Left ventricle myocardium inferior (tissue), 1 donor: ENCODE data around the gene DUSP21. TPM values are rescaled to one million over a fixed set of nuclear protein-coding genes. Genes with fewer than 3 reads are reported as not detected.

Source experiments
- DNase-seq: peaks from one replicate; pipeline ENCODE4 v3.0.0-alpha.2; 2020
- H3K27ac ChIP-seq: fragments of 200-600 bp; replicated peaks from 2 replicates; pipeline ENCODE4 v1.8.0; 2021
- H3K27me3 ChIP-seq: fragments of 200-600 bp; 2 replicates; pipeline ENCODE4 v1.8.0; 2021; ENCODE audit warnings: low read depth
- H3K36me3 ChIP-seq: fragments of 200-600 bp; 2 replicates; pipeline ENCODE4 v1.8.0; 2021
- H3K4me1 ChIP-seq: fragments of 200-600 bp; 2 replicates; pipeline ENCODE4 v1.8.0; 2021
- H3K4me3 ChIP-seq: fragments of 200-600 bp; 2 replicates; pipeline ENCODE4 v1.8.0; 2021; ENCODE audit warnings: mild to moderate bottlenecking, moderate library complexity
- H3K9me3 ChIP-seq: fragments of 200-600 bp; replicated peaks from 2 replicates; pipeline ENCODE4 v1.8.0; 2021
- CTCF ChIP-seq: fragments of 200-600 bp; IDR thresholded peaks from 2 replicates; pipeline ENCODE4 v1.8.0; 2021; ENCODE audit warnings: antibody characterized with exemption, mild to moderate bottlenecking, borderline replicate concordance
- intact Hi-C: fragments of 100-400 bp; cut with micrococcal nuclease; formaldehyde crosslinking; loops from one replicate; pipeline ENCODE4 v1.11.0; 2022
- long read RNA-seq: library from polyadenylated mRNA; unstranded; transcript quantifications from one replicate; pipeline ENCODE4 v2.0.0, GENCODE V29; 2021
- total RNA-seq: library from RNA; stranded (reverse); fragmentation: NEBNext Ultra II Directional; extraction: Animal tissue kit (Norgen Biotek cat#: 25700); gene quantifications from one replicate; pipeline ENCODE4 v1.2.1, GENCODE V29; 2021
- donor health status: DM: no; HTN: yes; CAD: no; lungs with severe emphysema.

The DUSP21 gene
- not detected for total RNA-seq
- long read RNA-seq: 0 reads

- Histone ChIP-seq H3K9me3 (no peaks in the 10 kb centered on the region), H3K36me3 (no peaks in the 10 kb centered on the region), H3K4me3 (no peak within 1 kb of the TSS), H3K27ac (no peak within 1 kb of the TSS), H3K27me3 (no peaks in the 10 kb centered on the region), H3K4me1 (no peaks in the 10 kb centered on the region)
- no peak for DNase-seq
- no peak for TF ChIP-seq CTCF
- intact Hi-C loops: no loop called here
Measured at GRCh38 chrX:44843753-44844152, at the start of gene DUSP21. DUSP21 (plus strand) TSS chrX:44844021; CDS start chrX:44844133, 112 bp downstream.

- H3K27ac ChIP-seq: no peak overlapping the region
Measured at GRCh38 chrX:44795945-44796450, 47.8 kb upstream of the DUSP21 start.

GRCh38 chrX:44802613-44803012, 41.2 kb upstream of the DUSP21 start:
- TF ChIP-seq CTCF: no peak
- no peaks in the 10 kb centered on the region for H3K27me3 ChIP-seq
- no peak for DNase-seq
- intact Hi-C loops: no loop called here
- no peaks in the 10 kb centered on the region for H3K36me3 ChIP-seq
- H3K4me3 ChIP-seq: no peak overlapping the region
- H3K9me3 ChIP-seq: no peaks in the 10 kb centered on the region
- H3K4me1 ChIP-seq: no peaks in the 10 kb centered on the region
- no peak overlapping the region for H3K27ac ChIP-seq

More at GRCh38 chrX:44795945-44796450, 47.8 kb upstream of the DUSP21 start:
- H3K27me3 ChIP-seq: no peaks in the 10 kb centered on the region
- no peak for DNase-seq
- H3K4me3 ChIP-seq: no peak overlapping the region
- TF ChIP-seq CTCF: no peak
- H3K36me3 ChIP-seq: no peaks in the 10 kb centered on the region
- no peaks in the 10 kb centered on the region for H3K9me3 ChIP-seq
- no peaks in the 10 kb centered on the region for H3K4me1 ChIP-seq
- intact Hi-C loops: no loop called here

- no peak overlapping the region for H3K27ac ChIP-seq
- DNase-seq: no peak
- no peak overlapping the region for H3K4me3 ChIP-seq
- no peak for TF ChIP-seq CTCF
- no peaks in the 10 kb centered on the region for H3K27me3 ChIP-seq
- no peaks in the 10 kb centered on the region for H3K36me3 ChIP-seq
- H3K9me3 ChIP-seq: no peaks in the 10 kb centered on the region
- intact Hi-C loops: no loop called here
- no peaks in the 10 kb centered on the region for H3K4me1 ChIP-seq
Measured at GRCh38 chrX:44815681-44816080, 28.1 kb upstream of the DUSP21 start.

- no peak for DNase-seq
- no peak for TF ChIP-seq CTCF
- H3K9me3 ChIP-seq: no peaks in the 10 kb centered on the region
- H3K27me3 ChIP-seq: no peaks in the 10 kb centered on the region
- no peak overlapping the region for H3K4me3 ChIP-seq
- no peaks in the 10 kb centered on the region for H3K36me3 ChIP-seq
- no peak overlapping the region for H3K27ac ChIP-seq
- no peaks in the 10 kb centered on the region for H3K4me1 ChIP-seq
- intact Hi-C loops: no loop called here
Measured at GRCh38 chrX:44816367-44816766, 27.5 kb upstream of the DUSP21 start.
